ENCODE data around the gene RAB44.

GRCh38 chr6:36683145-36683655 lies 14.4 kb upstream of the RAB44 start:
- TF ChIP-seq CTCF (IDR thresholded peaks at IDR 0.05) (no peak), POLR2A (IDR thresholded peaks at IDR 0.05) (no peak)

All from adrenal gland (tissue), 5 donors.